ENCODE results near the gene SPRY2.
"Not testable (repeated sequence)": the region's sequence is repeated elsewhere in the genome, so short reads cannot be mapped to it uniquely, and the experiment has no call there.

SPRY2 gene

GRCh38 chr13:80348314-80348713 is 7.4 kb upstream of the SPRY2 start:
- no peak for DNase-seq

GRCh38 chr13:80345771-80346510 is 5.0 kb upstream of the SPRY2 start:
- DNase-seq = no peak

- not testable (repeated sequence) for DNase-seq
Measured at GRCh38 chr13:80344032-80344431, 3.1 kb upstream of the SPRY2 start.

GRCh38 chr13:80342471-80343371 is 1.8 kb upstream of the SPRY2 start:
- DNase-seq = no peak

- no peak for DNase-seq
Measured at GRCh38 chr13:80341756-80342370, 937 bp upstream of the SPRY2 start.

DNA sequence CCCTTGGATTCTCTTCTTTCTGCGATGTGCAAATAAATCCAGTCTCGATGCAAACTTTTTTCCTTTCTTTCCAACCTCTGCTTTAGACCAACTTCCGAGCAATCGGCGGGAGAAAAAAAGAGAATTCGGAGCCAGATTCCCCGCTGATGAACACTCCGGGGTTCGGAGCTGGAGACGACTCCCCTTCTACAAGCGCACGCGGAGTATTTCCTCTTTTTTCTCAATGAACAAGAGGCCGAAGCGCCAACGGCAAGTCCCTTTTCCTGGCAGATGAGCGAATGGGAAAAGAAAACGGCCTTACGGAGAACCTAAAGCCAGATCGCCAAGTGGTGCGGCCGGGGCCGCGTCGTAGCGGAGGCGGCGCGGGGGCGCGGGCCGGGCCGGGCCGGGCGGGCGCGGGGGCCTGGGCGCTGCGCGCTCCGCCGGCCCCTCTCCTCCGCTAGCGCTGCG is 250 bp downstream of the SPRY2 start:
- no peak for DNase-seq

- DNase-seq = no peak
Measured at GRCh38 chr13:80339912-80340650, 845 bp downstream of the SPRY2 start.

GRCh38 chr13:80339563-80339911 is 1.4 kb downstream of the SPRY2 start:
- no peak for DNase-seq

- DNase-seq = no peak
Measured at GRCh38 chr13:80338781-80339562, 2.0 kb downstream of the SPRY2 start.

DNA sequence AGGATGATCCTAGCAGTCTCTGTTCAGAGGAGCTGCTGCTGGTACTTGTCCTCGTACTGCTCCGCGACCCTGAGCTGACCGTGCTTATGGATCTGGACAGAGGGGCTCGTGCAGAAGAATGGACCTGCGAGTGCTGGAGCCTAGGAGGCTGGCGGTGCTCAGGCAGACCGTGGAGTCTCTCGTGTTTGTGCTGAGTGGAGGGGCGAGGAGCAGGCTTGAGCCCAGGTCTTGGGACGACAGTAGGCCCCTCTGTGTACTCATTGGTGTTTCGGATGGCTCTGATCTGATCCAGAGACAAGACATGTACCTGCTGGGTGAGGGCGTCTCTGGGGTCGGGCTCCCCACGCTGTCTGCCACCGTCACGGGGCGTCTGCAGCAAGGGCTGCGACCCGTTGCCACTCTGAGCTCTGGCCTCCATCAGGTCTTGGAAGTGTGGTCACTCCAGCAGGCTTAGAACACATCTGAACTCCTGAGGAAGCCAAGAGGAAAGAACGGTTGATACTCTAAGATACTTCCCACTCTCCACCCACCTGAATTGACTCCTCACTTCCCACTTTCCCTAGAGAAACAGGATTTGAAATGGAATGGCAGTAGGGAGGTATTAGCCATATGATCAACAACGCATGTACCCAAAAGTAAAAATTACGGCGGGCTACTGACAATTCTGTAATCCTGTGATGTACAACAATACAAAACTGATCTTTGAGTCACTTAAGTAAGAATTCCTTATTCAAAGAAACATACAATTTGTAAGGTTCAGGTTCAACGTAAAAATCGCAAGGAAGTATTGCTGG is 3.4 kb downstream of the SPRY2 start:
- DNase-seq = no peak

DNA sequence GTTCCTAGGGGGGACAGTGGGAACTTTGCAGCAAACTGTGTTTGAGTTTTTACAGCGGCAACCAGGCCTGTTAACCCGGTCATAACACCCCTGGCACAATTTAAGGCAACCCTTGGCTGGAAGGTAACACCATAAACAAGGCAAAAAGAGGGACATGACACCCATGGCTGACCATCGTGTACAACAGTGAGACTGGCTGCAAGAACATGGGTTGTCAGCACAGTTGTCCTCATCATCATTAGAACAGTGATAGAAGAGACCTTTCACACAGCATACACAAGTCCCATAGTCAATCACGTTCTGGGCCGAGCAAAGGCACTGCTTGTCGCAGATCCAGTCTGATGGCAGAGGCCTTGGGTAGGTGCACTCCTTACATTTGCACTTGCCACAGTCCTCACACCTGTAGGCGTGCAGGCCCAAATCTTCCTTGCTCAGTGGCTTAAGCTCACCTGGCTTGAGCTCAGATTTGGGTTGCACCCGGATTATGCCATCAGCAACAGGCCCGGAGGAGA is 4.1 kb downstream of the SPRY2 start:
- no peak for DNase-seq

- DNase-seq = no peak
Measured at GRCh38 chr13:80336370-80336769, 4.6 kb downstream of the SPRY2 start.

DNA sequence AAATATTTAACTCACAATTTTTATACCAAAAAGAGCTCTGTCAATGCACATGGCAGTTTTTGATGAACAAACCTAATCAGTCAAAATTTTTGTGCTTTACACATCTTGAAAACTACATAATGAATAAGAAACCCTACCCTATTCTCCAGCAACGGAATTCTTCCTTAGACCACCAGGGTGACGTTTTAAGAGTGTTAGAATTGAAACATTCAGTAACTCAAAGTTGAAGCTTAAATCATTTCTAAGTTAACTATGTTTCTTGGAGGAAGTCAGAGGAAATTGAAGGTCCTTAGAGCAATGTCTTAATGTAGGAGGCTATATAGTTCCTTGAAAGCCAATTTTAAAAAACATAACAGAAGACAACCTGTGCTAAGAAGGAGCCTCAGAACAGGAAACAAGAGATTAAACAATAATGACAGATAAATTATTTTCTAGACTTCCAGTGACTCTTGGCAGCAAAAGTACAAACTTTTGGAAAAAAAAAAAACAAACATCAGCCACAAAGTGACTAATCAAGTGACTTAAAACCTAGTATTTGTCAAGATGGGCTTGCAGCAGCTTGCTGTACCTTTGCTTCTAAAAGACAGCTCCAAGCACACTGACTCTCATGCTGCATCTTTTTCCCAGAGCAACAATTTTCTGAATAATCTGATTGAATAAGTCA is 6.2 kb downstream of the SPRY2 start:
- no peak for DNase-seq

DNA sequence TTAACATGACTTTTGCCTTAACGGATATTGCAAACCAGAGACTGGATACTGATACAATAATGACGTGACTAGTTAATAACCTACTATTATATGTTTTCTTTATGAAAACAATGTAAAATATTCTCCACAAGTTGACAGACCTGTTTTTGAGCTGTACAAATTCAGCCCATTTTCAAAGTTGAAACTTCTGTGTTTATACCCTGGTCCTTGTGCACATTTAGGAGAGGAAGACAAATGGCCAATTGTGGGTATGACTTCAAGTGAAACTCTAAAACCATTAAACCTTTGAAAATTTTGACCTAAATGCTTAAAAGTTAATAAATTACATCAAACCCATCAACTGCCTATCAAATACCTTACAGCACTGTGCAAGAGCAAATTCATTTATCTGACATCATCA is 8.9 kb downstream of the SPRY2 start:
- DNase-seq = no peak

DNA sequence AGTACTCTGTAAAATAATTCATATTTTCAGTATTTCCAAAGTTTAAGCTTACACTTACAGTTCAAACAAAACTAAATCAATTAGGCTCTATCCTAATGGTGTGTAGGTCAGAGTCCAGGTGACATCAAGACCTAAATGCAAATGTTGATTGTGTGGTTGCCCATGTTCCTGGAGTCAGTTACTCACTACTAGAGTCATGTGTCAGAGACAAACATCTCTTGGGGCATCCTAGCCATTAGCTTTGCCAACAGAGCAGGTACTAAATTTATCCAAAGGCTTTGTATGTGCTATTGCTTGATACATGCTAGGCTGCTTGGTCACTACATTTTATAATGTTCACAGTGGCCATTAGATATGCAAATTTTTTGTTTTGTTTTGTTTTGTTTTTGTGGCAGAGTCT is 11.7 kb downstream of the SPRY2 start:
- DNase-seq = no peak

- DNase-seq = no peak
Measured at GRCh38 chr13:80319004-80319403, 21.9 kb downstream of the SPRY2 start.

DNA sequence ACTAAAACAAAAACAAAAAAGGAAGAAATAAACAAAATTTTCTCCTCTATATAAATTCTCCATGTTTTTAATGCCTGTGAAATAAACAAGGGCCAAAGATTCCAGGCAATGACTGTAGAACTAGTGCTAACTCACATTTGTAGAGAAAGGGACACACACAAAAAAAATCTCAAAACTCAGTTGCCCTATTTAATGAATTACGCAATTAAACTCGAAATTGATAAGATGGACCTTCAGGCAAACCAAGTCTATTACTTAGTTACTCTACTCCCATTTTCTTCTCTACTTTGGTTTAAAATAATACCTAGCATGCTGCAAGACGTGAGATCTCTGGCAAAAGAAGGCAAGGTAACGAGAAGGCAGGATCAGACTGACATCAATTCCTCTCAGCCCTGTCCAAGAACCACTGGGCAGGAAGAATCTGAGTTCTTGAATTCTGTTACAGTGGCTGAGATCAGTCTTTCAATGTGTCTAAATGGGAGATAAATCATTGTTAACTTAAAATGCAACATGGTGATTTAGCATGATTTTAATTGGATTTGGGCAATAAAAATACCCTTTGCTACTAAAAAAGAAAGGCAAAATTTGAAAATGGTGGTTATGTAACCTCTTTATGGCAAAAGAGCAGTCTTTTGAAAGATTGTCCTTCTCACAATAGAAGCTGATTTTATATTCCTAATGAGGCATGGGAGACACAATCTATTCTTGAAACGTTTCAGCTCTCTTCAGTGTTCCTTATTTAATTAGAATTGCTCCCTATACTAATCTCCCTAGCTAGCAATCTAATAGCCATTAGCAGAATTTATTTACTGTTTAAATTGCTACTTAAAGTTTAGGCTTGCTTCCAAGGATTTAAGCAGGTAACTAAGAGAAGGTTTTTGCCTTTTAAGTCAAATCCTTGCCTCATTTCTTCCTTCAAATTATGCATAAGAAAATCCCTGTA is 25.9 kb downstream of the SPRY2 start:
- DNase-seq = no peak

DNA sequence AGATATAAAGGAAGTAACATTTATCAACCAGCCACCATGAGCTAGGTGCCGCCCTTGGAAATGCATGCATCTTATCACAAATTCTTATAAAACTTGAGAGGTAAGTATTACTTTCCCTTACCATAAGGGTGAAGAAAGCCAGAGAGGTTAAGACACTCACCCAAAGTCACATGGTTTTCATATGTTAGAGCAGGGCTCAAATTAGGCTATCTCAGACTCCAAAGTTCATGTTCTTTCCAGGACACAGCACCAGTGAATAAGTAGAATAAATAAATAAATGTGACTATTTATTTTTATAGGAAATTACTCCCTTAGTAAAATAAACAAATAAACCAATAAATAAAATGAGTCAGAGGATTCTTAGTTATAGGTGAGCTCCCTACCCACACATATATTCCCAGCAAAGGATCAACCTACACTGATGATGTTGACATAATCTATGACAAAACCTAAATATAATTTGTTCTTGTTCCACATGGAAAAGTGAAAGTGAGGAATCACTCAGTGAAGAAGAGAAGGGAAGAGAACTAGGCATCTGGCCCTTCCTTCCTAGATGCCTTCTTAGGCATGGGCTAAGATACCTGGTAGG is 27.2 kb downstream of the SPRY2 start:
- DNase-seq = no peak

GRCh38 chr13:80312967-80313366 is 28.0 kb downstream of the SPRY2 start:
- DNase-seq = no peak

Data from NCI-H187 treated with DMSO at 0.1 percent for 48 hours (cell line).